Prostate gland (tissue), 2 donors: Measurements from ENCODE around the gene BAG2. TPM values are rescaled to one million over a fixed set of nuclear protein-coding genes. Genes with fewer than 3 reads are reported as not detected.
A peak's percentile ranks its signal among the peaks of the same experiment; 100 is the strongest.

Experiments used
- DNase-seq: peaks from one replicate; pipeline ENCODE4 v3.0.0-alpha.2; 2019; ENCODE audit warnings: low spot score
- H3K27ac ChIP-seq, 2 donors: fragments of 200-600 bp; sonication (generic); 2 replicates each; pipeline ENCODE4 v1.5.1; 2017 to 2019
- H3K27me3 ChIP-seq: fragments of 200-600 bp; sonication (generic); replicated peaks from 2 replicates; pipeline ENCODE4 v1.5.1; 2019; ENCODE audit not compliant: insufficient read depth
- H3K36me3 ChIP-seq, 2 donors: fragments of 200-600 bp; sonication (generic); 1 replicate in 1 of 2; 2 replicates in 1 of 2; pipeline versions ENCODE4 v1.5.1 to v1.8.1; 2017 to 2019
- H3K4me1 ChIP-seq: fragments of 200-600 bp; sonication (generic); replicated peaks from 2 replicates; pipeline ENCODE4 v1.5.1; 2019
- H3K4me3 ChIP-seq, 2 donors: fragments of 200-600 bp; sonication (generic); 2 replicates each; pipeline ENCODE4 v1.5.1; 2017 to 2019
- H3K9me3 ChIP-seq: fragments of 200-600 bp; sonication (generic); 2 replicates; pipeline ENCODE4 v1.5.1; 2017
- CTCF ChIP-seq, 4 experiments: fragments of 200-600 bp in 2 of 4; fragments of 450-650 bp in 2 of 4; sonication (generic) in 2 of 4; IDR thresholded peaks; 1 replicate in 3 of 4; 2 replicates in 1 of 4; pipeline ENCODE4 v1.5.1; 2016 to 2019; ENCODE audit warnings: antibody characterized with exemption in 4 of 4, mild to moderate bottlenecking in 2 of 4, moderate library complexity in 2 of 4
- POLR2A ChIP-seq: fragments of 450-650 bp; IDR thresholded peaks from one replicate; pipeline ENCODE4 v1.6.1; 2016; ENCODE audit warnings: antibody characterized with exemption, mild to moderate bottlenecking
- POLR2AphosphoS5 ChIP-seq: sonication (generic); formaldehyde crosslinking; IDR thresholded peaks from one replicate; pipeline ENCODE4 v1.6.1; 2017; ENCODE audit warnings: antibody characterized with exemption
- WGBS: methylation state at CpG from one replicate; pipeline ENCODE4 v1.1.5; 2018; 5-methylcytosine and 5-hydroxymethylcytosine counted together
- intact Hi-C: fragments of 100-400 bp; cut with DNase I; formaldehyde crosslinking; loops from one replicate; pipeline ENCODE4 v1.14.2; 2022
- total RNA-seq, 2 donors: library from RNA; depleted of rRNA; stranded (reverse); fragments of >200 nt; gene quantifications; one replicate each; pipeline ENCODE4 v1.1.0, GENCODE V29; 2016

BAG2 gene
- total RNA-seq, 2 donors from 2014 or later: 5.4 to 6.8 TPM

- Histone ChIP-seq H3K27ac (peak overlapping the region in 1 of 2 donors; percentile 9), H3K36me3 (no peaks in the 10 kb centered on the region), H3K27me3 (no peaks in the 10 kb centered on the region), H3K4me1 (no peaks in the 10 kb centered on the region), H3K9me3 (no peaks in the 10 kb centered on the region), H3K4me3 (no peak overlapping the region)
- intact Hi-C loops: loop anchor here (5.0 kb wide), 1 partner anchor 40 kb away; the partner anchor contains the start of gene RAB23
- 57% methylated on average over 2 of the region's 2 CpGs for WGBS
- no peak for DNase-seq
- TF ChIP-seq CTCF (IDR thresholded peaks at IDR 0.05) (no peak), POLR2AphosphoS5 (no peak), POLR2A (no peak)
Observed at GRCh38 chr6:57182017-57182432, 9.9 kb downstream of the BAG2 start.

GRCh38 chr6:57183336-57183735 is 11.2 kb downstream of the BAG2 start:
- no peak for DNase-seq
- H3K36me3 ChIP-seq: no peaks in the 10 kb centered on the region
- intact Hi-C loops: loop anchor here (5.0 kb wide), 1 partner anchor 39 kb away; the partner anchor contains the start of gene RAB23
- TF ChIP-seq CTCF (IDR thresholded peaks at IDR 0.05) (no peak), POLR2AphosphoS5 (no peak), POLR2A (no peak)
- H3K4me3 ChIP-seq: no peak overlapping the region
- no peaks in the 10 kb centered on the region for H3K9me3 ChIP-seq
- no peak overlapping the region for H3K27ac ChIP-seq
- WGBS: 73% methylated on average over 2 of the region's 2 CpGs
- H3K27me3 ChIP-seq: no peaks in the 10 kb centered on the region
- no peaks in the 10 kb centered on the region for H3K4me1 ChIP-seq

GRCh38 chr6:57190140-57190539 is 18.0 kb downstream of the BAG2 start:
- intact Hi-C loops: loop anchor here (5.0 kb wide), 1 partner anchor 122 kb away; no protein-coding TSS in a partner anchor
- no peaks in the 10 kb centered on the region for H3K4me1 ChIP-seq
- TF ChIP-seq POLR2A (no peak), CTCF (IDR thresholded peaks at IDR 0.05) (peak in 3 of 4 experiments; percentile 42 to 63 (median 49)), POLR2AphosphoS5 (peak; percentile 26)
- WGBS: 53% methylated on average over 2 of the region's 2 CpGs
- H3K27ac ChIP-seq: no peak overlapping the region
- DNase-seq: no peak
- no peaks in the 10 kb centered on the region for H3K36me3 ChIP-seq
- no peaks in the 10 kb centered on the region for H3K9me3 ChIP-seq
- H3K27me3 ChIP-seq: no peaks in the 10 kb centered on the region
- no peak overlapping the region for H3K4me3 ChIP-seq

- no peaks in the 10 kb centered on the region for H3K9me3 ChIP-seq
- H3K36me3 ChIP-seq: no peaks in the 10 kb centered on the region
- H3K27me3 ChIP-seq: no peaks in the 10 kb centered on the region
- no peak overlapping the region for H3K4me3 ChIP-seq
- intact Hi-C loops: loop anchor here (5.0 kb wide), 1 partner anchor 119 kb away; no protein-coding TSS in a partner anchor
- DNase-seq: no peak
- H3K27ac ChIP-seq: no peak overlapping the region
- H3K4me1 ChIP-seq: no peaks in the 10 kb centered on the region
- TF ChIP-seq CTCF (IDR thresholded peaks at IDR 0.05): no peak
- TF ChIP-seq POLR2A: no peak
- no peak for TF ChIP-seq POLR2AphosphoS5
Observed at GRCh38 chr6:57193177-57193576, 21.1 kb downstream of the BAG2 start.

- Histone ChIP-seq H3K4me3 (no peak overlapping the region), H3K9me3 (no peaks in the 10 kb centered on the region), H3K27ac (no peak overlapping the region), H3K4me1 (peaks cover 6% of the 10 kb centered on the region), H3K36me3 (no peaks in the 10 kb centered on the region), H3K27me3 (no peaks in the 10 kb centered on the region)
- intact Hi-C loops: no loop called here
- WGBS: 65% methylated on average over 2 of the region's 2 CpGs
- DNase-seq: no peak
- TF ChIP-seq POLR2AphosphoS5 (no peak), POLR2A (no peak), CTCF (IDR thresholded peaks at IDR 0.05) (no peak)
Observed at GRCh38 chr6:57195457-57195856, 23.3 kb downstream of the BAG2 start.
